ENCODE data around the gene NMRK1. TPM values are rescaled to one million over a fixed set of nuclear protein-coding genes. Genes with fewer than 3 reads are reported as not detected.

The NMRK1 gene
- total RNA-seq, 1 donor from 2014 or later: 3.5 TPM

DNA sequence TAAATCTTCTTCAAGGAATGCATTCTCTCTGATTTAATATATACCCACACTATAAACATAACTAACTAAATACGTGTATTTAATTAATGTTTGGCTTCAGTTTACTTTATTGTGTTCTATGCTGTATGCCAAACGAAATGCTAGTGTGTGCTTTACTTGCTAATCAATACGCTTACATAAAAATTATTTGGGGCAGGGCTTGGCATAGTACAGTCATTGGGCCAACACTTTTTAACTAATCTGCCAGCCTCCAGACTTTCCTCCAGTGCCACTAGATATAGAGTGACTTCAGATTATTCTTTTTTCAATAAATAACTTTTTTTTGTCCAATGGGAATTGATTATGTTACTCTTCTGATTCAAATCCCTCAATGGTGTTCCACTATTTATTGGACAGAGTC, 51.2 kb downstream of the NMRK1 start:
- no peak for DNase-seq (ENCODE audit: low spot score, unreplicated experiment)

GRCh38 chr9:75033791-75034473, 54.0 kb downstream of the NMRK1 start:
- no peak for TF ChIP-seq CTCF (IDR thresholded peaks at IDR 0.05; ENCODE audit: unreplicated experiment)
- Mint-ChIP-seq H3K27me3 (no peaks in the 10 kb centered on the region), H3K4me3 (ENCODE audit: low read depth) (no peak overlapping the region), H3K9me3 (ENCODE audit: low read depth) (peaks cover 2% of the 10 kb centered on the region), H3K36me3 (ENCODE audit: insufficient read depth) (no peaks in the 10 kb centered on the region), H3K27ac (no peak overlapping the region), H3K4me1 (ENCODE audit: low read depth) (peaks cover 22% of the 10 kb centered on the region)
- no peak for DNase-seq (ENCODE audit: low spot score, unreplicated experiment)

More for the DNA sequence above, 51.2 kb downstream of the NMRK1 start:
- Mint-ChIP-seq H3K27me3 (no peaks in the 10 kb centered on the region), H3K4me1 (ENCODE audit: low read depth) (peaks cover 19% of the 10 kb centered on the region), H3K36me3 (ENCODE audit: insufficient read depth) (no peaks in the 10 kb centered on the region), H3K27ac (no peak overlapping the region), H3K9me3 (ENCODE audit: low read depth) (peaks cover 2% of the 10 kb centered on the region), H3K4me3 (ENCODE audit: low read depth) (no peak overlapping the region)
- no peak for TF ChIP-seq CTCF (IDR thresholded peaks at IDR 0.05; ENCODE audit: unreplicated experiment)

GRCh38 chr9:75027187-75028107, 60.5 kb downstream of the NMRK1 start:
- H3K27ac Mint-ChIP-seq: peak overlapping the region; percentile 97

DNA sequence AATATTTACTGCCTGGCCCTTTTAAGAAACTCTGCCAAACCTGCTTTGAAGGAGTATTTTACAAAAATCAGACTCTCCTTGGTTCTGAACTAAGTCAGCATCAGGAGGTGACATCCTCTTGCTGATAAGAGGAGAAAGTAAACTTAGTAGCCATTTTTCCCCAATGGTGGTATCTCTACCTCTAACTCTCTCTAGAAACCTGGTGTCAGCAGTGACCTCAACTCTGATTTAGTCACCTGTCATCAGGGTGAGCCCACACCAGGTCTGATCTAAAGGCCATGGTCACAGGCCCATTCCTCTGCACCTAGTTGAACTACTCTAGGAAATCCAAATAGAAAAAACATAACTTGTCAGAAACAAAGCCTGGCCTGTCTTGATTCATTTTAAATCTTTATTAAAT, 64.1 kb downstream of the NMRK1 start:
- peaks cover 19% of the 10 kb centered on the region for H3K4me1 Mint-ChIP-seq (ENCODE audit: low read depth)
- no peak for DNase-seq (ENCODE audit: low spot score, unreplicated experiment)
- H3K27ac Mint-ChIP-seq: no peak overlapping the region
- no peak overlapping the region for H3K4me3 Mint-ChIP-seq (ENCODE audit: low read depth)
- H3K27me3 Mint-ChIP-seq: no peaks in the 10 kb centered on the region
- peaks cover 11% of the 10 kb centered on the region for H3K36me3 Mint-ChIP-seq (ENCODE audit: insufficient read depth)
- TF ChIP-seq CTCF (IDR thresholded peaks at IDR 0.05; ENCODE audit: unreplicated experiment): no peak
- no peaks in the 10 kb centered on the region for H3K9me3 Mint-ChIP-seq (ENCODE audit: low read depth)

More at GRCh38 chr9:75027187-75028107, 60.5 kb downstream of the NMRK1 start:
- Mint-ChIP-seq H3K36me3 (ENCODE audit: insufficient read depth) (peaks cover 2% of the 10 kb centered on the region), H3K9me3 (ENCODE audit: low read depth) (no peaks in the 10 kb centered on the region), H3K4me1 (ENCODE audit: low read depth) (peaks cover 26% of the 10 kb centered on the region), H3K27me3 (no peaks in the 10 kb centered on the region), H3K4me3 (ENCODE audit: low read depth) (peak overlapping the region; percentile 95)
- no peak for TF ChIP-seq CTCF (IDR thresholded peaks at IDR 0.05; ENCODE audit: unreplicated experiment)
- peak; percentile 41 for DNase-seq (ENCODE audit: low spot score, unreplicated experiment)

DNA sequence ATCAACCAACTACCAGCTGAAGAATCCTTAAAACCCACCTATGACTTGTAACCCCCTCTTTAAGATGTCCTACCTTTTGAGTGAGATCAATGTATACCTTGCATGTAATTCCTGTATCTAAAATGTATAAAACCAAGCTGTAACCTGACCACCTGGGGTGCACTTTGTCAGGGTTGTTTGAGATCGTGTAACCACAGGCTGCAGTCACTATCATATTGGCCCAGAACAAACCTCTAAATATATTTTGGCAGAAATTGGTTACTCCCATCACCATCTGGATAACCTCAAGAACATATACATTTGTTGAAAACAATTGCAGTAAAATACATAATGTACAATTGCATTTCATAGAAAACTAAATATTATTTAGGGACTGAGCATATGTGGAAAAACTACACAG, 68.3 kb downstream of the NMRK1 start:
- Mint-ChIP-seq H3K27ac (no peak overlapping the region), H3K4me3 (ENCODE audit: low read depth) (no peak overlapping the region), H3K27me3 (no peaks in the 10 kb centered on the region), H3K36me3 (ENCODE audit: insufficient read depth) (peaks cover 12% of the 10 kb centered on the region), H3K4me1 (ENCODE audit: low read depth) (peaks cover 1% of the 10 kb centered on the region), H3K9me3 (ENCODE audit: low read depth) (no peaks in the 10 kb centered on the region)
- DNase-seq (ENCODE audit: low spot score, unreplicated experiment): no peak
- TF ChIP-seq CTCF (IDR thresholded peaks at IDR 0.05; ENCODE audit: unreplicated experiment): no peak
